ENCODE measurements around the gene FOXP1. TPM values are rescaled to one million over a fixed set of nuclear protein-coding genes. Genes with fewer than 3 reads are reported as not detected.

Gene FOXP1
- total RNA-seq, 1 donor from 2014 or later = 27.3 TPM

- no peaks in the 10 kb centered on the region for H3K9me3 ChIP-seq (ENCODE audit: low read depth)
- Mint-ChIP-seq H3K27me3 (ENCODE audit: insufficient read depth, low read depth) (no peaks in the 10 kb centered on the region), H3K9me3 (no peaks in the 10 kb centered on the region), H3K4me1 (peaks cover 29% of the 10 kb centered on the region), H3K4me3 (no peak overlapping the region), H3K36me3 (no peaks in the 10 kb centered on the region), H3K27ac (no peak overlapping the region)
- no peaks in the 10 kb centered on the region for H3F3A ChIP-seq (ENCODE audit: low read depth)
- TF ChIP-seq EZH2phosphoT487 (IDR thresholded peaks at IDR 0.05) = no peak
- TF ChIP-seq CTCF (IDR thresholded peaks at IDR 0.05) = no peak
- TF ChIP-seq EZH2 (IDR thresholded peaks at IDR 0.05) = no peak
- H3K4me2 ChIP-seq = no peak overlapping the region
- no peaks in the 10 kb centered on the region for H3K36me3 ChIP-seq
- no peak overlapping the region for H3K27ac ChIP-seq
- no peaks in the 10 kb centered on the region for H3K79me2 ChIP-seq (ENCODE audit: low read depth)
- H3K4me3 ChIP-seq = no peak overlapping the region
- peaks cover 9% of the 10 kb centered on the region for H3K4me1 ChIP-seq
- H2AFZ ChIP-seq (replicated peaks) = no peak overlapping the region
- DNase-seq (ENCODE audit: low spot score) = no peak
- H3K9ac ChIP-seq = no peak overlapping the region
- no peaks in the 10 kb centered on the region for H3K27me3 ChIP-seq
- H4K20me1 ChIP-seq (ENCODE audit: low read depth) = peaks cover 8% of the 10 kb centered on the region
These were observed 430.6 kb downstream of the FOXP1 start for GRCh38 chr3:71152892-71153265.

GRCh38 chr3:71152039-71152891 lies 431.3 kb downstream of the FOXP1 start:
- no peaks in the 10 kb centered on the region for H3K9me3 ChIP-seq (ENCODE audit: low read depth)
- no peak overlapping the region for H3K4me3 Mint-ChIP-seq
- no peaks in the 10 kb centered on the region for H3K36me3 Mint-ChIP-seq
- H3F3A ChIP-seq (ENCODE audit: low read depth) = no peaks in the 10 kb centered on the region
- peaks cover 31% of the 10 kb centered on the region for H3K4me1 Mint-ChIP-seq
- no peak overlapping the region for H3K27ac ChIP-seq
- H3K36me3 ChIP-seq = no peaks in the 10 kb centered on the region
- H4K20me1 ChIP-seq (ENCODE audit: low read depth) = peaks cover 8% of the 10 kb centered on the region
- no peaks in the 10 kb centered on the region for H3K27me3 ChIP-seq
- H3K4me3 ChIP-seq = no peak overlapping the region
- no peaks in the 10 kb centered on the region for H3K27me3 Mint-ChIP-seq (ENCODE audit: insufficient read depth, low read depth)
- H3K9ac ChIP-seq = no peak overlapping the region
- no peak overlapping the region for H2AFZ ChIP-seq (replicated peaks)
- no peak overlapping the region for H3K4me2 ChIP-seq
- H3K4me1 ChIP-seq = peaks cover 9% of the 10 kb centered on the region
- H3K79me2 ChIP-seq (ENCODE audit: low read depth) = no peaks in the 10 kb centered on the region
- no peaks in the 10 kb centered on the region for H3K9me3 Mint-ChIP-seq
- no peak overlapping the region for H3K27ac Mint-ChIP-seq
- TF ChIP-seq CTCF (IDR thresholded peaks at IDR 0.05) (no peak), EZH2 (IDR thresholded peaks at IDR 0.05) (no peak), EZH2phosphoT487 (IDR thresholded peaks at IDR 0.05) (no peak)
- DNase-seq (ENCODE audit: low spot score) = peak; percentile 40

GRCh38 chr3:71149959-71150954 lies 433.3 kb downstream of the FOXP1 start:
- Mint-ChIP-seq H3K9me3 (no peaks in the 10 kb centered on the region), H3K4me1 (peaks cover 38% of the 10 kb centered on the region), H3K36me3 (no peaks in the 10 kb centered on the region), H3K4me3 (no peak overlapping the region), H3K27me3 (ENCODE audit: insufficient read depth, low read depth) (no peaks in the 10 kb centered on the region), H3K27ac (no peak overlapping the region)
- no peaks in the 10 kb centered on the region for H3K36me3 ChIP-seq
- H3F3A ChIP-seq (ENCODE audit: low read depth) = no peaks in the 10 kb centered on the region
- H3K4me3 ChIP-seq = no peak overlapping the region
- no peaks in the 10 kb centered on the region for H3K79me2 ChIP-seq (ENCODE audit: low read depth)
- peaks cover 9% of the 10 kb centered on the region for H3K4me1 ChIP-seq
- no peak overlapping the region for H2AFZ ChIP-seq (replicated peaks)
- no peak overlapping the region for H3K4me2 ChIP-seq
- H3K9ac ChIP-seq = no peak overlapping the region
- H3K27ac ChIP-seq = no peak overlapping the region
- H3K27me3 ChIP-seq = no peaks in the 10 kb centered on the region
- no peaks in the 10 kb centered on the region for H3K9me3 ChIP-seq (ENCODE audit: low read depth)
- no peak for DNase-seq (ENCODE audit: low spot score)
- no peak for TF ChIP-seq EZH2 (IDR thresholded peaks at IDR 0.05)
- no peak for TF ChIP-seq EZH2phosphoT487 (IDR thresholded peaks at IDR 0.05)
- H4K20me1 ChIP-seq (ENCODE audit: low read depth) = peaks cover 8% of the 10 kb centered on the region

Data from neural progenitor cell (in vitro differentiated cells).